ENCODE measurements around the gene DGKQ. TPM values are rescaled to one million over a fixed set of nuclear protein-coding genes. Genes with fewer than 3 reads are reported as not detected.

DGKQ gene
- total RNA-seq, 1 experiment from 2014 or later = 12.2 TPM

DNA sequence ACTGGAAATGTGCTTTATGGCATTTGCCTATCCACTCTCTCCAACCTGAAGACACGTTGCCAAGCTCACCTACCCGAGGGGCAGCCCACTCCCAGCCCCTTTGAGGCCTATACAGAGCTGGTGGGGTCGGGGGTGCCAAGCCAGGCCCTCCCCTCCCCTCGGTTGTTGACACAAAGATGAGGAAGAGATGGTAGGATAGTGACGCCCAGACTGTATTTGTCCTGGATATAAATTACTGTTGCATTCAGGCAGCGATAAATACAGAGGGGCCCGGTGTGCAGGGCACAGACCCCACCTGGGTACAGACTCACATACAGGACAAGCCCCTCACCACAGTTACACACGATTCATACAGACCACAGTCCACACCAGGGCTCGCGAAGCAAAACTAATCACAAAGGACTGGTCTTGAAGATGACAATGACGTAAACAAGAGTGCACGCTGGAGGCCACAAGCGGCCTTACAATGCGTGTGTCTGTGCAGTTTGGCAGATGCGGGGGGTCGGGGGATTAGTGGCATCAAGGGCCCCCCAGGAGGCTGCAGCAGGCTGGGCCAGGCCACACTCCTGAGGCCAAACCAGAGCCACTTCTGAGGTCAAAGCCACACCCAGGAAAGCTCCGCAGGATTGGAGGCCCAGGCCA lies 14.6 kb downstream of the DGKQ start:
- DNase-seq (ENCODE audit: low read depth, low spot score) (no peak), ATAC-seq (no peak)
- ChIA-PET CTCF (no interaction called here), POLR2A (no interaction called here)
- no peaks in the 10 kb centered on the region for H3K36me3 ChIP-seq (ENCODE audit: control insufficient read depth, insufficient read depth, low read length)
- no peak overlapping the region for H3K4me3 ChIP-seq (ENCODE audit: low read depth in 2 of 2, low read length in 2 of 2)
- H3K27ac ChIP-seq (ENCODE audit: low read length) = no peak overlapping the region
- TF ChIP-seq TCF7L2 (IDR thresholded peaks at IDR 0.05; ENCODE audit: low read depth, low read length) (no peak), SIN3A (IDR thresholded peaks at IDR 0.05; ENCODE audit: borderline replicate concordance, insufficient read depth, low read depth, low read length) (no peak), POLR2AphosphoS5 (IDR thresholded peaks at IDR 0.05; ENCODE audit: low read depth, low read length) (no peak)
- TF ChIP-seq, protein P1, sequence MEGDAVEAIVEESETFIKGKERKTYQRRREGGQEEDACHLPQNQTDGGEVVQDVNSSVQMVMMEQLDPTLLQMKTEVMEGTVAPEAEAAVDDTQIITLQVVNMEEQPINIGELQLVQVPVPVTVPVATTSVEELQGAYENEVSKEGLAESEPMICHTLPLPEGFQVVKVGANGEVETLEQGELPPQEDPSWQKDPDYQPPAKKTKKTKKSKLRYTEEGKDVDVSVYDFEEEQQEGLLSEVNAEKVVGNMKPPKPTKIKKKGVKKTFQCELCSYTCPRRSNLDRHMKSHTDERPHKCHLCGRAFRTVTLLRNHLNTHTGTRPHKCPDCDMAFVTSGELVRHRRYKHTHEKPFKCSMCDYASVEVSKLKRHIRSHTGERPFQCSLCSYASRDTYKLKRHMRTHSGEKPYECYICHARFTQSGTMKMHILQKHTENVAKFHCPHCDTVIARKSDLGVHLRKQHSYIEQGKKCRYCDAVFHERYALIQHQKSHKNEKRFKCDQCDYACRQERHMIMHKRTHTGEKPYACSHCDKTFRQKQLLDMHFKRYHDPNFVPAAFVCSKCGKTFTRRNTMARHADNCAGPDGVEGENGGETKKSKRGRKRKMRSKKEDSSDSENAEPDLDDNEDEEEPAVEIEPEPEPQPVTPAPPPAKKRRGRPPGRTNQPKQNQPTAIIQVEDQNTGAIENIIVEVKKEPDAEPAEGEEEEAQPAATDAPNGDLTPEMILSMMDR (IDR thresholded peaks at IDR 0.05) = no peak
- TF ChIP-seq, protein P2, sequence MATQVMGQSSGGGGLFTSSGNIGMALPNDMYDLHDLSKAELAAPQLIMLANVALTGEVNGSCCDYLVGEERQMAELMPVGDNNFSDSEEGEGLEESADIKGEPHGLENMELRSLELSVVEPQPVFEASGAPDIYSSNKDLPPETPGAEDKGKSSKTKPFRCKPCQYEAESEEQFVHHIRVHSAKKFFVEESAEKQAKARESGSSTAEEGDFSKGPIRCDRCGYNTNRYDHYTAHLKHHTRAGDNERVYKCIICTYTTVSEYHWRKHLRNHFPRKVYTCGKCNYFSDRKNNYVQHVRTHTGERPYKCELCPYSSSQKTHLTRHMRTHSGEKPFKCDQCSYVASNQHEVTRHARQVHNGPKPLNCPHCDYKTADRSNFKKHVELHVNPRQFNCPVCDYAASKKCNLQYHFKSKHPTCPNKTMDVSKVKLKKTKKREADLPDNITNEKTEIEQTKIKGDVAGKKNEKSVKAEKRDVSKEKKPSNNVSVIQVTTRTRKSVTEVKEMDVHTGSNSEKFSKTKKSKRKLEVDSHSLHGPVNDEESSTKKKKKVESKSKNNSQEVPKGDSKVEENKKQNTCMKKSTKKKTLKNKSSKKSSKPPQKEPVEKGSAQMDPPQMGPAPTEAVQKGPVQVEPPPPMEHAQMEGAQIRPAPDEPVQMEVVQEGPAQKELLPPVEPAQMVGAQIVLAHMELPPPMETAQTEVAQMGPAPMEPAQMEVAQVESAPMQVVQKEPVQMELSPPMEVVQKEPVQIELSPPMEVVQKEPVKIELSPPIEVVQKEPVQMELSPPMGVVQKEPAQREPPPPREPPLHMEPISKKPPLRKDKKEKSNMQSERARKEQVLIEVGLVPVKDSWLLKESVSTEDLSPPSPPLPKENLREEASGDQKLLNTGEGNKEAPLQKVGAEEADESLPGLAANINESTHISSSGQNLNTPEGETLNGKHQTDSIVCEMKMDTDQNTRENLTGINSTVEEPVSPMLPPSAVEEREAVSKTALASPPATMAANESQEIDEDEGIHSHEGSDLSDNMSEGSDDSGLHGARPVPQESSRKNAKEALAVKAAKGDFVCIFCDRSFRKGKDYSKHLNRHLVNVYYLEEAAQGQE (IDR thresholded peaks at IDR 0.05; ENCODE audit: insufficient read depth in 1 of 2, low read depth in 2 of 2, low read length in 1 of 2) = no peak
- H3K4me1 ChIP-seq (ENCODE audit: control insufficient read depth, insufficient read depth, low read length) = no peaks in the 10 kb centered on the region
- no TSS peak for BruUV-seq (replicated peaks)
- H3K9me3 ChIP-seq (ENCODE audit: control insufficient read depth, insufficient read depth, low read depth, low read length) = no peaks in the 10 kb centered on the region
- H3K27me3 ChIP-seq (ENCODE audit: control insufficient read depth, insufficient read depth, low read length) = no peaks in the 10 kb centered on the region
- intact Hi-C loops (cut with micrococcal nuclease; ENCODE audit: unreplicated experiment) (no loop called here), in situ Hi-C loops (cut with HindIII; ENCODE audit: low pct_unique_long_range_greater_than_20kb, low sequenced_read_pairs) (no loop called here)

DNA sequence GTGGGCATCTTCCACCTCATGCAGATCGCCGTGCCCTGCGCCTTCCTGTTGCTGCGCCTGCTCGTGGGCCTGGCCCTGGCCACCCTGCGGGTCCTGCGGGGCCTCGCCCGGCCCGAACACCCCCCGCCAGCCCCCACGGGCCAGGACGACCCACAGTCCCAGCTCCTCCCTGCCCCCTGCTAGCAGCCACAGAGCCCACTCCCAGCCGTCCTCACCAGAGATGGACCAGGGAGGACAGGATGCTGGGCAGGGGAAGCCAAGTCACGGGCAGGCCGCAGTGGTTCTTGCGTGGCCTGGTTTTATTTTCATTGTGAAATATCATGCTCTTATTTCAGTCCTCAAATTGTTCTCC lies 15.1 kb downstream of the DGKQ start:
- no peak for TF ChIP-seq POLR2AphosphoS5 (IDR thresholded peaks at IDR 0.05; ENCODE audit: low read depth, low read length)
- TF ChIP-seq TCF7L2 (IDR thresholded peaks at IDR 0.05; ENCODE audit: low read depth, low read length) = no peak
- TF ChIP-seq, protein P2 (IDR thresholded peaks at IDR 0.05; ENCODE audit: insufficient read depth in 1 of 2, low read depth in 2 of 2, low read length in 1 of 2) = no peak
- TF ChIP-seq, protein P1 (IDR thresholded peaks at IDR 0.05) = no peak
- no peak for TF ChIP-seq SIN3A (IDR thresholded peaks at IDR 0.05; ENCODE audit: borderline replicate concordance, insufficient read depth, low read depth, low read length)
- Histone ChIP-seq H3K27me3 (ENCODE audit: control insufficient read depth, insufficient read depth, low read length) (no peaks in the 10 kb centered on the region), H3K36me3 (ENCODE audit: control insufficient read depth, insufficient read depth, low read length) (no peaks in the 10 kb centered on the region), H3K27ac (ENCODE audit: low read length) (no peak overlapping the region), H3K9me3 (ENCODE audit: control insufficient read depth, insufficient read depth, low read depth, low read length) (no peaks in the 10 kb centered on the region), H3K4me3 (ENCODE audit: low read depth in 2 of 2, low read length in 2 of 2) (no peak overlapping the region), H3K4me1 (ENCODE audit: control insufficient read depth, insufficient read depth, low read length) (no peaks in the 10 kb centered on the region)
- in situ Hi-C loops (cut with HindIII; ENCODE audit: low pct_unique_long_range_greater_than_20kb, low sequenced_read_pairs) (no loop called here), intact Hi-C loops (cut with micrococcal nuclease; ENCODE audit: unreplicated experiment) (no loop called here)
- ChIA-PET POLR2A (no interaction called here), CTCF (no interaction called here)
- BruUV-seq (replicated peaks) = no TSS peak
- no peak for ATAC-seq
- no peak for DNase-seq (ENCODE audit: low read depth, low spot score)
